T-helper 1 cell treated with Interleukin-12 subunit alpha and Interleukin-12 subunit beta and Interleukin-4 antibody, amounts not matched to agents 30 ng/mL and 1 ng/mL, for 36 hours (primary cell): ENCODE results near the gene MRO. TPM values are rescaled to one million over a fixed set of nuclear protein-coding genes. Genes with fewer than 3 reads are reported as not detected.
"Not testable (repeated sequence)": the region's sequence is repeated elsewhere in the genome, so short reads cannot be mapped to it uniquely, and the experiment has no call there.

Experiments
- intact Hi-C: fragments of 100-400 bp; cut with micrococcal nuclease; formaldehyde crosslinking; loops from one replicate; pipeline ENCODE4 v1.15.1; 2024
- total RNA-seq: library from RNA; stranded (reverse); gene quantifications from 2 replicates; pipeline ENCODE4 v1.2.3, GENCODE V29; 2022

Gene MRO
- total RNA-seq, 1 donor from 2014 or later: not detected

- intact Hi-C loops: no loop called here
Observed at GRCh38 chr18:50793641-50794565, 25.9 kb downstream of the MRO start.

- intact Hi-C loops: no loop called here
Observed at GRCh38 chr18:50792885-50793284, 26.9 kb downstream of the MRO start.

DNA sequence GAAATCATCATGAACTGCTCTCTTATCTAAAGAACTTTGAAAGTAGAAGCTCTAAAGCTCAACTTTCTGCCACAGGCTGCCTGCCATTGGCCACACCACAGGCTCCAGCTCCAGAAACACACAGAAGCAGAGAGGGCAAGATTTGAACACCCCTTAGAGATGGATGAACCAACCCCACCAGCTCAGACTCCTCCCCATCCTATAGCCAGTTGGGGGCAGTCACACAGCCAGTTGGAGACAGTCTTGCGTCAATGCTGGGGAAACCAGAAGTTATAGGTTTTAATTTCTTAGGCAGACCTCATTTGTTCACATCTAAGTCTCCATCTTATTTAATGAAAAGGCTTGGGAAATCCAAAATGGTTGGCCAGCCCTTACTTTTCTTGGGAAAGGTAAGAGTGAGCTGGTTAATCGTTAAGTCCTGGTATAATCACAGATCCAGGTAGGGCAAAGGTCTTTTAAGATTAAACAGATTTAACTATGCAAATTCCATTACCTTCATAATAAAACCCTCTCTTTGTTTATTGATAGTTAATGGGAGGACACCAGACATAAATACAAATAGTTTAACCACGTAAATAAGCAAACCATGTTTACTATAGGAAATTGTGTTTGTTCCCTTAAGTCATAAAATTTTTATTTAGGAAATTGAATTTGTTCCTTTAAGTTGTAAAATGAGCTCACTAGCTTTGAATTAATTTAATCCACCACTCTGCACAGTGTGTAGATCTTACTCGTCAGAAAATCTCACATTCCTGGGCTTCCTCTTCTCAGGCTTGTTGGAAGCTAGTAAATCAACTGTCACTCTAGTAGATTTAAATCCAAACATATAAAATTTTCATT lies 28.0 kb downstream of the MRO start:
- intact Hi-C loops: no loop called here

DNA sequence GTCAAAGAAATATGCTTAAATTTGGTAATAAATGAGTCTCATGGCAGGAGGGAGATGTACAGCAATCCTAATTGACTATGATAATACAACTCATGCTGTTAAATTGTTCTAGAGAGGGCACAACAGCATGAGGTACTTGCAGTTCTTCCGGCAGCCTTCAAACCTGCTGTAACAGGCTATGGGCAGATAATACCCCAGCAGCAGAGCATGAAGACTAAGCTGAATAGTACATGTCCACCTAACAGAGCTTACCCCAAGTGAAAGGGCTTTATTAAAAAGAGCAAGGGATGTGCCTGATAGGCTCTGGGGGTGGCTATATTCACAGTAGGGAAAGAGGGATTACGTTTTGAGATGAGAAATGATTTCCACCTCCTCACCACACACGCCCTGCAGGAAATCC lies 28.9 kb downstream of the MRO start:
- intact Hi-C loops: no loop called here

GRCh38 chr18:50790241-50790640 lies 29.6 kb downstream of the MRO start:
- intact Hi-C loops: no loop called here

DNA sequence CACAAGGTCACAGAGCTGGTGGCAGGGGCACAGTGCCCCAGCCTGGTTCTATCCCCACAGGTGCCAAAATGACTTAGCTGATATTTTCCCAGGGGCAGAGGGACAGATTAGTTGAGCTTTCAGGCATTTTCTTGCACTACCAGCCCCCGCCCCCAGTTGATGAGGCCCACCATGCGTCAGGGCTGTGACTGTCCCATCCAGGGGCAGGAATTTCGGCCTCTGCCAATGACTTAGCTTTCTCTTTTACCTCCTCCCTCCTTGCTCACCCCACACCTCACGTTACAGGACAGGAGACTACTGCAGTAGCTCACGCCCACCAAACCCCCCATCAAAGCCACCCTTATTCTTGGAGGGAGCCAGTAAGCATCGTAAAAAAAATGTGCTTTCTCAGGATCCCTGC lies 31.5 kb downstream of the MRO start:
- intact Hi-C loops: no loop called here

DNA sequence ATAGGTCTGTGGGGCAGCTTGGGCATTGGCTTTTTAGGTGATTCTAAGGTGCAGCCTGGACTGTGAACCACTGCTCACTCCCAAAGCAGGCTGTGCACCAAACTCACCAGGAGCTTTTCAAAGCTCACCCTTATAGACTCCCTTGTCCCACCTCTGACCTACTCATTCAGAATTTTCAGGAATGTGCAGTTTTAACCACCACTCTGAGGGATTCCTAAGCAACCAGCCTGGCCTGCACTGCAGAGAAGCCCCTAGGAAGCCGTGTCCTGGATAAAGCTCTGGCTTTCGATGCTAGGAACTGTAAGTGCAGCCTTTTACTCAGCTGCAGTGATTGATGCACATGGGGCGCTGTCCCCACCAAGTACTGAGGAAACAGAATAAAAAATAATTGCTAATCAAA lies 33.0 kb downstream of the MRO start:
- intact Hi-C loops: no loop called here

DNA sequence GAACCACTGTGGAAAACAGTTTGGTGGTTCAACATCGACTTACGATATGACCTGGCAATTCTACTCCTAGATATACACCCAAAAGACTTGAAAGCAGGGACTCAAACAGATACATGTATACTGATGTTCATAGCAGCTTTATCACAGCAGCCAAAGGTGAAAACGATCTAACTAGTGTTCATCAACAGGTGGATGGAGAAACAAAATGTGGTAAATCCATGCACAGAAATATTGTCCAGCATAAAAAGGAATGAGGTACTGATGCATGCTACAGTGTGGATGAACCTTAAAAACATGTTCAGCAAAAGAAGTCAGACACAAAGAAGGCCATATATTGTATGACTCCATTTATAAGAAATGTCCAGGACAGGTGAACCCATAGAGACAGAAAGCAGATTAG lies 36.3 kb downstream of the MRO start:
- intact Hi-C loops: no loop called here

DNA sequence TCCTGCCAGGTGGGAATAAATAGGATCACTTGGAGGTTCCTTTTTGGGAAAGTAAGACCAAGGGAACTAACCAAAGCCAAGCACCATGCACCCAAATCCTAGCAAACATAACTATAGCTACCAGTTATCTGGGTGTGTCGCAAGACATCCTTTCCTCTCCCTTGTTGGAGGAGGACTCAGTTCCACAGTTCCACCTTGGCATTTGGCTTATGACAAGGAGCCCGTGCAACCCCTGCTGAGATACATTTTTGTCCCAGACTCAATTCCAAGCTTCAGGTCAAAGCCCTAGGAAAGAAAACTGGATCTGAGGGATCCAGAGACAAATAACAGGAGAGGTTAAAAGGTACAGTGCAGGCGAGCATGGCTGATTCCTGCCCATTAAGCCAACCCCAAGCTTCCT lies 40.8 kb downstream of the MRO start:
- intact Hi-C loops: not testable (repeated sequence)

GRCh38 chr18:50776383-50776782 lies 43.4 kb downstream of the MRO start:
- intact Hi-C loops: no loop called here

DNA sequence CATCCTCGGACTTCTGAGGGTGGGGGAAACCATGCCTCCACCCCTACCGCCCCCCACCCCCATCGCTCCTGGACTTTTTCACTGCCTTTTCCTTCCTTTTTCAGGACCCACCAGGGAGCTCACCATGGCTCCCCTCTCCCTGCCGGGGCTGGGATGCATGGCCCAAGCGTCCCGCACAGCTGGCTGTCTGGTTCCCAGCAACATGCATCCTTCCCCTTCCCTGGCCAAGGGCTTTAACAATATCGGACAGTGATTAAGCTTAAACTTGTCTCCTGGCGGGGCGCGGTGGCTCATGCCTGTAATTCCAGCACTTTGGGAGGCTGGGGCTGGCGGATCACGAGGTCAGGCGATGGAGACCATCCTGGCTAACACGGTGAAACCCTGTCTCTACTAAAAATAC lies 44.1 kb downstream of the MRO start:
- intact Hi-C loops: no loop called here

GRCh38 chr18:50775207-50775606 lies 44.6 kb downstream of the MRO start:
- intact Hi-C loops: no loop called here

DNA sequence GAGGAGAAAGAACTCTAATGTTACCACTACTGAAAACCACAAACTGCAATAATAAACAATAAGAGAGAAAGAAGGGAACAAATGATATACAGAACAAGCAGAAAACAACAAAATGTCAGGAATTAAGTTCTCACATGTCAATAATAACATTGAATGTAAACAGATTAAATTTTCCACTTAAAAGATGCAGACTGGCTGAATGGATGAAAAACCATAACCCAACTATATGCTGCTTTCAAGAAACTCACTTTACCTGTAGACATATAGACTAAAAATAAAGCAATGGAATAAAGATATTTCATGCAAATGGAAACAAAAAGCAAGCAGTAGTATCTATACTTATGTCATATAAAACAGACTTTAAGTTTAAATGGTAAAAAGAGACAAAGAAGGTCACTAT lies 50.4 kb downstream of the MRO start:
- intact Hi-C loops: no loop called here

DNA sequence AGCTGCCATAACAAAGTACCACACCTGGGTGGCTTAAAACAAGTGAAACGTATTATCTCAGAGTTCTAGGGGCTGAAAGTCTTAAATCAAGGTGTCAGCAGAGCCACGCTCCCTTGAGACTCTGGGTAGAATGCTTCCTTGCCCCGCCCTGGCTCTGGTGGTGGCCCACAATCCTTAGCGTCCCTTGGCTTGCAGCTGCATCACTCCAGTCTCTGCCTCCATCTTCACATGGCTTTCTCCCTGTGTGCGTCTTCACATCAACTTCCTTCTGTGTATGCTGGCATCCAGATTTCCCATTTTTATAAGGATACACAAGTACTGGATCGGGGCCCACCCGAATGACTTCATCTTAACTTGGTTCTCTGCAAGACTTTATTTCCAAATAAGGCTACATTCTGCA lies 62.5 kb downstream of the MRO start:
- intact Hi-C loops: no loop called here

DNA sequence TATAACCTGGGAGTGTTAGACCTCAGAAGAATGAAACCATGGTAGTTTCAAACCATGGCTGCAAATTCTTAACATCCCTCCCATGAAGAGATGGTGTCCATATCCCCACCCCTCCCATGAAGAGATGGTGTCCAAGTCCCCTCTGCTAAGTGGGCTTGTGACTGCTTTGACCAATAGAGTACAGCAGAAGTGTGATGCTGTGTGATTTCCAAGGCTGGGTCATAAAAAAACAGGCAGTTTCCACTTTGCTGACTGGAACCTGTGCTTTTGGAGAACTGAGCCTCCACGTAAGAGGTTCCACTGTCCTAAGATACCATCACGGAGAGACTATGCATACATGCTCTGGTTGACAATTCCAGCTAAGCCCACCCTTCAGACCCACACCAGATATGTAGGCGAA lies 65.5 kb downstream of the MRO start:
- intact Hi-C loops: no loop called here

DNA sequence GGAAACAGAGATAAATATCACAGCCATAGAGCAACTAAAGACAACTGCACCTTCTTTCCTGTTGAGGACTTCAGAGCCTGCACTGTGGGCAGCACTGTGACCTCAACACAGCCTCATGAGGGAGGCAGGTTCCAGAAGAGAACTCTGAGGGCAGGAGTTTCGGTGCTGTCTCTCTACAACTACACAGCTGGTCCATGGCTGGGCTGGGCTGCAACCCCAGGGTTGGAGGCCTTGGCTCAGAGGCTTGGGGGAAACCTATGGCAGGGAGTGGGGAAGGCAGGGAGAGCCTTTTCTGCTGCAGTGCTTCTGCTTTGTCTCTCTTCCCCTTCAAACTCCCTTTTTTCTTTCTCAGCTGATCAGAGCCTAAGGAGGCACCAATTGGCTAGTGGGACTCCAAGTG lies 66.5 kb downstream of the MRO start:
- intact Hi-C loops: no loop called here

- intact Hi-C loops: no loop called here
Observed at GRCh38 chr18:50751947-50752346, 67.9 kb downstream of the MRO start.

- intact Hi-C loops: no loop called here
Observed at GRCh38 chr18:50751490-50751889, 68.3 kb downstream of the MRO start.

DNA sequence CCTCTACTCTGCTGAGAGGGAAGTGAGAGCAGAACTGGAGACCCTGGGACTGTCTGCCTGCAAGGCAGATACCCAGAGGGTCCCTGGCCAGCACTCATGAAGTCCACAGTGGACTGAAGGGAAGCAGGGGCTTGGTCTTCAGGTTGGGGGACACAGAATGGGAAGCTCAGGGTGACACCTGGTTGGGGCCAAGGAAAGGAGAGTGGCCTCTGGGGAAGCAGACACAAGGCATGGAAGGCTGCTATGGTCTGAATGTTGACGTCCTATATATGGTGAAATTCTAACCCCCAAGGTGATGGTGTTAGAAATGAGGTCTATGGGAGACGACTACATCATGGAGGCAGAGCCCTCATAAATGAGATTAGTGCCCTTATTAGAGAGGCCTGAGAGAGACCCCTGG lies 69.3 kb downstream of the MRO start:
- intact Hi-C loops: no loop called here

- intact Hi-C loops: no loop called here
Observed at GRCh38 chr18:50749945-50750344, 69.9 kb downstream of the MRO start.

DNA sequence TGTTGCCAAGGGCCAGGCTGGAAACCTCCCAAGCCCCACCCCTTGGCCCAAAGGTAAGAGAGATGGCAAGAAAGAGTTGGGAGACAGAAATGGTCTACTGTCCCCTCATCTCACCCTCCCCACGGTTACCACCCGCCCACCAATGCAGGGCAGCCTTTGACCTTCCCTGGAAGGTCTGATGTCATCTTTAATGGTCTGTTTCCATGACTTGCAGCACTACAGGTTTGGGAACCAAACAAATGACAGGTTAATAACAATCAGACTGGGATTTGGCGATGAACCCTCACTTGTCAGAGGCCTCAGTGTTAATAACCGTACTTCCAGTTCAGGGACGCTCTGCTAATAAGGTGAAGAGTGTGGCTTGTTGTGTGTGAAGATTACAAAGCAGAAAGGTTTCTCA lies 70.4 kb downstream of the MRO start:
- intact Hi-C loops: no loop called here
